ENCODE results near the gene NEGR1.

NEGR1 gene

DNA sequence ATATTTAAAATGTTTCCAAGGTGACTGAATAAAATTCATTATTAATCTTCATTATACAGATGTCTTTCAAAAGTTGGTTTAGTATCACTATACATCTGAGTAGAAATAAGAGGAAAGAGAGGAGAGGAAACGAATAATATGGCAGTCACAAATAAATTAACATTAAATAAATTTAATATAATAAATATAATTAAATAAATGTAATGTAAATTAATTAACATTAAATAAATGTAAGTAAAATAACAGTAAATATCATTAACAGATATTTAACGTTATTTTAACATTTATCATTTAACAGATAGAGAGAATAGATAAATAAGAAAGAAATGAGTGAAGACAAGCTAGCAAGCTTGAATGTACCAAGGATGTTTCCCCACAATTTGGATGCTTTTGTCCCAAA, 592.7 kb downstream of the NEGR1 start:
- TF ChIP-seq, protein P1, sequence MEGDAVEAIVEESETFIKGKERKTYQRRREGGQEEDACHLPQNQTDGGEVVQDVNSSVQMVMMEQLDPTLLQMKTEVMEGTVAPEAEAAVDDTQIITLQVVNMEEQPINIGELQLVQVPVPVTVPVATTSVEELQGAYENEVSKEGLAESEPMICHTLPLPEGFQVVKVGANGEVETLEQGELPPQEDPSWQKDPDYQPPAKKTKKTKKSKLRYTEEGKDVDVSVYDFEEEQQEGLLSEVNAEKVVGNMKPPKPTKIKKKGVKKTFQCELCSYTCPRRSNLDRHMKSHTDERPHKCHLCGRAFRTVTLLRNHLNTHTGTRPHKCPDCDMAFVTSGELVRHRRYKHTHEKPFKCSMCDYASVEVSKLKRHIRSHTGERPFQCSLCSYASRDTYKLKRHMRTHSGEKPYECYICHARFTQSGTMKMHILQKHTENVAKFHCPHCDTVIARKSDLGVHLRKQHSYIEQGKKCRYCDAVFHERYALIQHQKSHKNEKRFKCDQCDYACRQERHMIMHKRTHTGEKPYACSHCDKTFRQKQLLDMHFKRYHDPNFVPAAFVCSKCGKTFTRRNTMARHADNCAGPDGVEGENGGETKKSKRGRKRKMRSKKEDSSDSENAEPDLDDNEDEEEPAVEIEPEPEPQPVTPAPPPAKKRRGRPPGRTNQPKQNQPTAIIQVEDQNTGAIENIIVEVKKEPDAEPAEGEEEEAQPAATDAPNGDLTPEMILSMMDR (IDR thresholded peaks at IDR 0.05): no peak
- H3K4me1 Mint-ChIP-seq: peaks cover 6% of the 10 kb centered on the region

DNA sequence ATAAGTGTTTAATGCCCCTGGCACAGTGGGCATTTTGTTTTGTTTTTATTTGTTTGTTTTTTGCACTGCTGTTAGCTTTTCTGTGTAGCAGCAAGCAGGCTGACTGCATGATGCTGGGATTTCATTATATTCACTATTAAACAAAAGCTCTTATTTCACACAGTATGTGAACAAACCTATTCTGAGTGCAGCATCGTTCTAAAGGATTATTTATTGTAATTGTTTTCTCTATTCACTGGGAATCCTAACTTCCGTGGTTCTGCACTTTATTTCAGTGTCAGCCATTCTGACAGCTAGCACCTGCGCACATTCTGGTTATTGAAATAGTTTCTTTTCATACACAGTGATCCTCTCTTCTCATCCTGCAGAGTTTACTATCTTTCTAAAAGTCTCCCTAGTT, 595.0 kb downstream of the NEGR1 start:
- H3K9me3 Mint-ChIP-seq: no peaks in the 10 kb centered on the region
- TF ChIP-seq, protein P1 (IDR thresholded peaks at IDR 0.05): no peak
- H3K27me3 Mint-ChIP-seq (ENCODE audit: low read depth, poor library complexity): no peaks in the 10 kb centered on the region
- no peak overlapping the region for H3K4me3 Mint-ChIP-seq
- no peak for DNase-seq
- H3K36me3 Mint-ChIP-seq (ENCODE audit: low read depth): no peaks in the 10 kb centered on the region
- no peak overlapping the region for H3K27ac Mint-ChIP-seq
- peaks cover 6% of the 10 kb centered on the region for H3K4me1 Mint-ChIP-seq

More for the DNA sequence above, 592.7 kb downstream of the NEGR1 start:
- Mint-ChIP-seq H3K9me3 (no peaks in the 10 kb centered on the region), H3K4me3 (no peak overlapping the region), H3K36me3 (ENCODE audit: low read depth) (no peaks in the 10 kb centered on the region), H3K27ac (no peak overlapping the region), H3K27me3 (ENCODE audit: low read depth, poor library complexity) (no peaks in the 10 kb centered on the region)
- DNase-seq: no peak

DNA sequence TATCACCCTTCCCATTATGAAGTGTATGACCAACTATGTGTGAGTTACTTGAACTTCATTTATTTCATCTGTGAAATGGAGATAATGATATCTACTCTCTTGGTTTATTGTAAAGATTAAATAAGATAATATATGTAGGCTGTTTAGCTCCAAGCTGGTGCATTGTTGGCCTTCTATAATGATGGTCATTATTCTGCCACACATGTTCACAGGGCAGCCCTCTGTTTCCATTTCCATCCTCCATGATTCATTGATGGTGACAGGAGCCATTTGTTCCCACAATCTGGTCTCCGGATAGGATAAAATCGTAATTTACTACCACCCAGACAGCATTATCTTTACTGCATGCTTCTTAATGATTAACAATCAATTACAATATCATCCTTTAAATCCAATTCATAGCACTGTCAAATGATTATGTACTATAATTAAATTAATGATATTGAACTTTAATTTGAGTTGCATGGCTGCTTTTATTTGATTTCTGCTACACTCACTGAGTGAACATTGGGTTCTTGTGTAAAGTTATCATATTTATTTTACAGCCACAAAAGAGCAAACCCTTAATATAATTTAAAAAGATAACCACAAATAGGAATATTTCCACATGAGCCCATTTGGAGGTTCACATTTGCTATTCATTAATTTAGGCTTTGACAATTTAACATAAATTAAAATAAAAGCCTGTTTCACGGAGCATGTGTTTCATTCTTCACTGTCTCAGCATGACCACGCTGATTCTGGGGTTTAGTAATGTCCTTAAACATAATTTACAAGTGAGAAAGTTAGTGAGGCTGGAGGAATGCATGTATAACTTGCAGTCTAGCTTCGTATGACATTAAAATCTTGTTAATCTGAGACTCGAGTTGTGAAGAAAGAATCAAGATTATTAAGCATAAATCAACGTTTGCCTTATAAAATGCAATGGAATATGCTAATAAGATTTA, 605.1 kb downstream of the NEGR1 start:
- Mint-ChIP-seq H3K27ac (no peak overlapping the region), H3K9me3 (no peaks in the 10 kb centered on the region), H3K4me1 (no peaks in the 10 kb centered on the region), H3K4me3 (no peak overlapping the region), H3K36me3 (ENCODE audit: low read depth) (no peaks in the 10 kb centered on the region), H3K27me3 (ENCODE audit: low read depth, poor library complexity) (no peaks in the 10 kb centered on the region)
- TF ChIP-seq, protein P1 (IDR thresholded peaks at IDR 0.05): no peak
- no peak for DNase-seq

DNA sequence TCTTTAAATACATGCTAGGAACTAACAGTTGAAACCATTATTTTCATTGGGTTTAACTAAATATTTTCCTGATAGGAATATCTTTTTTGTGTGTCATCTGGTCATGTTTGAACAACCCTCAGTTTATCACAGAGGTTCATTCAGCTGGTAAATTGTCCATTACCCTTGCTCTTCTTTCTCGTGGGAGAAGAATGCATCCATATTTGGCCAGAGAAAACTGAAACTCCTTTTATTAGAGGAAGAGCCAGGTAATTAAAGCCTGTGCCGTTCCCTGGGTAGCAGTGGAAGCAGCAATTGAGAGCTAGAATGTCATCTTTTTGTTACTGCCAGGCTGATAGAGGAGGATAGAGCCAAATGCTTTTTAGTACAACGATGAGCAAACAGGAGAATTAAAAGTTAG, 614.3 kb downstream of the NEGR1 start:
- H3K36me3 Mint-ChIP-seq (ENCODE audit: low read depth): no peaks in the 10 kb centered on the region

DNA sequence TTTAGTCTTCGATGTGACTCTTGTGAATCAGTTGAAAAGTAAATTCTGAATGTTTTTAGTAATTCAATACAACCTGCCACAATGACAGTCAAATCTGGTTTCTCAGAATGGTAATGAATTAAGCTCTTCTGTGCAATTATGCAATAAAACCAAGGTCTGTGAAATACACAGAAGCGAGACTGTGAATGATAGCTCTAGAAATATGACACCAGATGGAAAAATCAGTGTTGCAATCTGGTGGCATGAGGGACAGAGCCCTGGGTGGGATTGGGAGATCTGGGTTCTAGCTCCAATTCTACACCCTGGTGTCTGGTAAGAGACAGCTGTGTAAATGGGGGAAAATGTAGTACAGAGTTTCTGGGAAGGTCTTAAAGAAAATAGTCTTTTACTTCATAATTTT, 615.1 kb downstream of the NEGR1 start:
- H3K36me3 Mint-ChIP-seq (ENCODE audit: low read depth): no peaks in the 10 kb centered on the region
- TF ChIP-seq, protein P1 (IDR thresholded peaks at IDR 0.05): no peak
- H3K4me1 Mint-ChIP-seq: peaks cover 16% of the 10 kb centered on the region
- no peak for DNase-seq
- H3K9me3 Mint-ChIP-seq: no peaks in the 10 kb centered on the region
- H3K27me3 Mint-ChIP-seq (ENCODE audit: low read depth, poor library complexity): no peaks in the 10 kb centered on the region
- peak overlapping the region; percentile 37 for H3K27ac Mint-ChIP-seq
- H3K4me3 Mint-ChIP-seq: no peak overlapping the region

More for the DNA sequence above, 614.3 kb downstream of the NEGR1 start:
- TF ChIP-seq, protein P1 (IDR thresholded peaks at IDR 0.05): no peak
- Mint-ChIP-seq H3K9me3 (no peaks in the 10 kb centered on the region), H3K27ac (peak overlapping the region; percentile 2), H3K4me1 (peaks cover 16% of the 10 kb centered on the region), H3K4me3 (no peak overlapping the region), H3K27me3 (ENCODE audit: low read depth, poor library complexity) (no peaks in the 10 kb centered on the region)
- no peak for DNase-seq

DNA sequence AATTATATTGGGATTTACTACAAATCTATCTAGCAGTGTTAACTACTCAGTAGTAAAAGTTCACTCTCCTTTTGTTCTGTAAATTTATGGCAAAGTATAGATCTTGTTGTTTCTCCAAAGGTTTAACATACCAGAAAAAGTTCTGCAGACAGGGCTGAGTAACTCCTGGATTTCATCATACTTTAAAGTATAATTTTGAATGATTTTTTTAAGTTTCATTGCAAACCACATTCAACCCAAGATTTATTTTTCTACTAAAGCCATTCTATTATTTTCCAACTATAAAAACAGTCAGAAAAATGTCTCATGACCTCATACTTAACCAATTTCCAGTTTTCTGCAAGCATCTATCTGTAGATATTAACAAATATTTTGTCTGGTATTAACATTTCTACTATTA, 615.7 kb downstream of the NEGR1 start:
- H3K9me3 Mint-ChIP-seq: no peaks in the 10 kb centered on the region
- no peak overlapping the region for H3K4me3 Mint-ChIP-seq
- no peak for DNase-seq
- TF ChIP-seq, protein P1 (IDR thresholded peaks at IDR 0.05): no peak
- no peaks in the 10 kb centered on the region for H3K27me3 Mint-ChIP-seq (ENCODE audit: low read depth, poor library complexity)
- no peaks in the 10 kb centered on the region for H3K36me3 Mint-ChIP-seq (ENCODE audit: low read depth)
- no peak overlapping the region for H3K27ac Mint-ChIP-seq
- H3K4me1 Mint-ChIP-seq: peaks cover 16% of the 10 kb centered on the region

Data from nephron progenitor cell (in vitro differentiated cells).